DOHH2 (cell line): ENCODE results near the gene ATP10A.

Experiments
- EZH2phosphoT487 ChIP-seq: fragments of 200-600 bp; sonication (generic); IDR thresholded peaks from 2 replicates; pipeline ENCODE4 v1.6.1; 2017; ENCODE audit warnings: borderline replicate concordance, mild to moderate bottlenecking, antibody characterized with exemption, low read length, moderate library complexity, mixed read lengths
- TF ChIP-seq, protein P1 (sequence below): fragments of 200-600 bp; sonication (generic); IDR thresholded peaks from one replicate; pipeline ENCODE4 v1.5.1; 2014; ENCODE audit warnings: antibody characterized with exemption, mild to moderate bottlenecking, low read depth, low read length; ENCODE audit not compliant: poor library complexity, severe bottlenecking

DNA sequence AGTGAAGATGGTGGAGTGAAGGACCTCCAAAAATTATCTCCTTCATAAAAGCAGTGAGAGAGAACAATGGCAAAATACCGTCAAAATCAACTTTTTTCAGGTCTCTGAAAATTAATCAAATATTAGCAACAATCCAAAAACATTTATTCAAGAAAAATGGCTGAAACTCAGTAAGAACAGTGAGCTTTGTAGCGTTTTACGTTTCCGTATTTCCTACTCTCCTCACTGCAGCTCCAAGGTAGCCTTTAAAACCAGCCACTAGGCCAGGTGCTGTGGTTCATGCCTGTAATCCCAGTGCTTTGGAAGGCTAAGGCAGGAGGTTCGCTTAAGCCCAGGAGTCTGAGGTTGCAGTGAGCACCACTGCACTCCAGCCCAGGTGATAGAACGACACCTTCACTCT is 38.5 kb downstream of the ATP10A start:
- TF ChIP-seq, protein P1, sequence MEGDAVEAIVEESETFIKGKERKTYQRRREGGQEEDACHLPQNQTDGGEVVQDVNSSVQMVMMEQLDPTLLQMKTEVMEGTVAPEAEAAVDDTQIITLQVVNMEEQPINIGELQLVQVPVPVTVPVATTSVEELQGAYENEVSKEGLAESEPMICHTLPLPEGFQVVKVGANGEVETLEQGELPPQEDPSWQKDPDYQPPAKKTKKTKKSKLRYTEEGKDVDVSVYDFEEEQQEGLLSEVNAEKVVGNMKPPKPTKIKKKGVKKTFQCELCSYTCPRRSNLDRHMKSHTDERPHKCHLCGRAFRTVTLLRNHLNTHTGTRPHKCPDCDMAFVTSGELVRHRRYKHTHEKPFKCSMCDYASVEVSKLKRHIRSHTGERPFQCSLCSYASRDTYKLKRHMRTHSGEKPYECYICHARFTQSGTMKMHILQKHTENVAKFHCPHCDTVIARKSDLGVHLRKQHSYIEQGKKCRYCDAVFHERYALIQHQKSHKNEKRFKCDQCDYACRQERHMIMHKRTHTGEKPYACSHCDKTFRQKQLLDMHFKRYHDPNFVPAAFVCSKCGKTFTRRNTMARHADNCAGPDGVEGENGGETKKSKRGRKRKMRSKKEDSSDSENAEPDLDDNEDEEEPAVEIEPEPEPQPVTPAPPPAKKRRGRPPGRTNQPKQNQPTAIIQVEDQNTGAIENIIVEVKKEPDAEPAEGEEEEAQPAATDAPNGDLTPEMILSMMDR = no peak
- TF ChIP-seq EZH2phosphoT487 = no peak
